Endodermal cell (in vitro differentiated cells): ENCODE data around the gene SEMA3B. TPM values are rescaled to one million over a fixed set of nuclear protein-coding genes. Genes with fewer than 3 reads are reported as not detected.
A peak's percentile ranks its signal among the peaks of the same experiment; 100 is the strongest.

Experiments
- DNase-seq: peaks from one replicate; pipeline ENCODE4 v3.0.0-alpha.2; 2017
- H3K27ac ChIP-seq: 2 replicates; pipeline ENCODE4 v1.5.1; 2013; ENCODE audit warnings: mild to moderate bottlenecking, low read depth, low read length, moderate library complexity
- H3K27me3 ChIP-seq: 2 replicates; pipeline ENCODE4 v1.6.1; 2013; ENCODE audit warnings: mild to moderate bottlenecking, low read length, moderate library complexity; ENCODE audit not compliant: insufficient read depth, control insufficient read depth, poor library complexity, severe bottlenecking
- H3K36me3 ChIP-seq: 2 replicates; pipeline ENCODE4 v1.7.0; 2013; ENCODE audit warnings: mild to moderate bottlenecking, low read length, moderate library complexity; ENCODE audit not compliant: control insufficient read depth, insufficient read depth
- H3K4me1 ChIP-seq: one replicate; pipeline ENCODE4 v1.7.0; 2013; ENCODE audit warnings: low read length; ENCODE audit not compliant: control insufficient read depth, insufficient read depth
- H3K4me3 ChIP-seq: 2 replicates; pipeline ENCODE4 v1.5.1; 2013; ENCODE audit warnings: mild to moderate bottlenecking, low read length, moderate library complexity
- H3K9ac ChIP-seq: 2 replicates; pipeline ENCODE4 v1.6.1; 2013; ENCODE audit warnings: mild to moderate bottlenecking, low read length, moderate library complexity; ENCODE audit not compliant: poor library complexity, severe bottlenecking; ENCODE audit errors: extremely low read depth
- H3K9me3 ChIP-seq: 2 replicates; pipeline ENCODE4 v1.6.1; 2013; ENCODE audit warnings: mild to moderate bottlenecking, low read length, moderate library complexity; ENCODE audit not compliant: control insufficient read depth
- H3K27ac Mint-ChIP-seq: 2 replicates; pipeline ENCODE4 v1.8.0; 2020; ENCODE audit warnings: mixed read lengths
- H3K27me3 Mint-ChIP-seq: 2 replicates; pipeline ENCODE4 v1.8.0; 2021; ENCODE audit warnings: mild to moderate bottlenecking, mixed read lengths; ENCODE audit not compliant: insufficient read depth
- H3K36me3 Mint-ChIP-seq: 2 replicates; pipeline ENCODE4 v1.8.0; 2020; ENCODE audit warnings: low read depth, mixed read lengths
- H3K4me1 Mint-ChIP-seq: 2 replicates; pipeline ENCODE4 v1.8.0; 2020; ENCODE audit warnings: mixed read lengths
- H3K4me3 Mint-ChIP-seq: 2 replicates; pipeline ENCODE4 v1.8.0; 2020; ENCODE audit warnings: mild to moderate bottlenecking, moderate library complexity, mixed read lengths
- H3K9me3 Mint-ChIP-seq: 2 replicates; pipeline ENCODE4 v1.8.0; 2020; ENCODE audit warnings: mild to moderate bottlenecking, mixed read lengths
- CTCF ChIP-seq: fragments of 200-600 bp; sonication (generic); conservative IDR thresholded peaks from 2 replicates; pipeline ENCODE4 v1.5.0; 2021; ENCODE audit warnings: antibody characterized with exemption, mild to moderate bottlenecking
- WGBS, 2 experiments: methylation state at CpG; one replicate each; pipeline versions ENCODE4 v1.1.5 to v1.1.7; 2013; ENCODE audit warnings: missing lambda C conversion rate in 2 of 2, mixed read lengths in 1 of 2; ENCODE audit not compliant: insufficient coverage in 1 of 2, insufficient read length in 1 of 2; 5-methylcytosine and 5-hydroxymethylcytosine counted together
- total RNA-seq, 2 donors: library from RNA; stranded (reverse); fragmentation: NEBNext Ultra II Directional in 1 of 2; extraction: Animal tissue kit (Norgen Biotek cat#: 25700) in 1 of 2; gene quantifications; 2 replicates in 1 of 2; 3 replicates in 1 of 2; pipeline ENCODE4 v1.2.1, GENCODE V29; 2021

The SEMA3B gene
- total RNA-seq, 2 donors from 2014 or later: 6.5 to 10.3 TPM

DNA sequence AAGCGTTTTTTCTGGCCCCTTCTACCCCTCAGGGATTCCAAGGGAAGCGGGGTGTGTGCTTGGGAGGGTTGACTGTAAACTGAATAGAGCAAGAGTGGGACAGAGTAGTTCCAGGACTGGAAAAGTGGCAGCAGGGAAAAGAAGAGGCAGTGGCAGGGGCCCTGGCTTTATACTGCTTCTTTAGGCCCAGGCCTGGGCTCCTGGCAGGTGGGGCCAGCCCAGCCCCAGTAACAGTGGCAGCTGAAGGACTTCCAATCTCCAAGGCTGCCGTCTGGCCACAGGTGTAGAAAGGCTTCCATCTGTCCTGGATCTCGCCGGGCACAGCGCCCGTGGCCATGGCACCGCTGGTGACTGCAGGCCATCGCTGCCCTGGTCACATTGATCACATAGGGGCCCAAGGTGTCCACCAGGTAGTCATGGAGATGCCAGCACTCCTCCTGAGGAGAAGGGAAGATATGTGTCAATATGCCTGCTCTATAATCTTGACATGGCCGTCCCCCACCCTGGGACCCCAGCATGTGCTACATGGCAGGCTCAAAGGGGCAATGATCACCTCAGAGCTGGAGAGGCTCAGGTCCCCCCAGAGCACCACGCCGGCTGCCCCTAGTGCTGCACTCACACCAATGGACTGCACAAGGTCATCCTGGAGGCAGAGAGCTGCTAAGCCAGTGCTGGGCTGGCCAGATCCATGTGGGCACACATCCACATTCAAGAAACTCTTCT is 24.3 kb downstream of the SEMA3B start:
- Histone ChIP-seq H3K27me3 (no peaks in the 10 kb centered on the region), H3K36me3 (peaks cover 17% of the 10 kb centered on the region), H3K4me1 (no peaks in the 10 kb centered on the region), H3K27ac (peak overlapping the region; percentile 25), H3K4me3 (no peak overlapping the region), H3K9ac (no peak overlapping the region), H3K9me3 (no peaks in the 10 kb centered on the region)
- H3K27ac Mint-ChIP-seq: peak overlapping the region; percentile 98
- no peaks in the 10 kb centered on the region for H3K27me3 Mint-ChIP-seq
- peak; percentile 38 for DNase-seq
- TF ChIP-seq CTCF: no peak
- H3K4me3 Mint-ChIP-seq: peak overlapping the region; percentile 74
- peaks cover 26% of the 10 kb centered on the region for H3K36me3 Mint-ChIP-seq
- 91 to 92% methylated on average over 10 to 12 of the region's 12 CpGs for WGBS, 2 experiments
- peaks cover 11% of the 10 kb centered on the region for H3K4me1 Mint-ChIP-seq
- no peaks in the 10 kb centered on the region for H3K9me3 Mint-ChIP-seq

DNA sequence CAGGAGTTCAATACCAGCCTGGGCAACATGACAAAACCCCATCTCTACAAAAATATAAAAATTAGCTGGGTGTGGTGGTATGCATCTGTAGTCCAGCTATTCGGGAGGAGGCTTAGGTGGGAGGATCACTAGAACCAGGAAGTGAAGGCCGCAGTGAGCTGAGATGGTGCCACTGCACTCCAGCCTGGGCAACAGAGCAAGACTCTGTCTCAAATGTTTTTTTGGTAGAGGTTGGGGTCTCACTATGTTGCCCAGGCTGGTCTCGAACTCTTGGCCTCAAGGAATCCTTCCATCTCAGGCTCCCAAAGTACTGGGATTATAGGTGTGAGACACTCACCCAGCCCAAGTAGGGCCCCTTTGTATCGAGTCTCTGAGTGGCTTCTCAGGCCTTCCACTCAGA is 25.1 kb downstream of the SEMA3B start:
- peaks cover 9% of the 10 kb centered on the region for H3K36me3 ChIP-seq
- H3K4me1 ChIP-seq: no peaks in the 10 kb centered on the region
- H3K27ac Mint-ChIP-seq: peak overlapping the region; percentile 39
- no peak for TF ChIP-seq CTCF
- peaks cover 18% of the 10 kb centered on the region for H3K36me3 Mint-ChIP-seq
- H3K27ac ChIP-seq: no peak overlapping the region
- no peaks in the 10 kb centered on the region for H3K9me3 Mint-ChIP-seq
- no peak for DNase-seq
- H3K4me3 ChIP-seq: no peak overlapping the region
- WGBS, 2 experiments: 87 to 89% methylated on average over 3 to 4 of the region's 4 CpGs
- H3K9ac ChIP-seq: no peak overlapping the region
- H3K9me3 ChIP-seq: no peaks in the 10 kb centered on the region
- H3K27me3 Mint-ChIP-seq: no peaks in the 10 kb centered on the region
- H3K4me3 Mint-ChIP-seq: no peak overlapping the region
- H3K4me1 Mint-ChIP-seq: peaks cover 11% of the 10 kb centered on the region
- no peaks in the 10 kb centered on the region for H3K27me3 ChIP-seq

GRCh38 chr3:50294492-50295403 is 25.8 kb downstream of the SEMA3B start:
- no peak overlapping the region for H3K4me3 Mint-ChIP-seq

More at GRCh38 chr3:50294492-50295403, 25.8 kb downstream of the SEMA3B start:
- no peak overlapping the region for H3K4me3 ChIP-seq
- peak overlapping the region; percentile 39 for H3K27ac Mint-ChIP-seq
- no peak for TF ChIP-seq CTCF
- H3K27ac ChIP-seq: no peak overlapping the region
- 91 to 95% methylated on average over 15 to 22 of the region's 22 CpGs for WGBS, 2 experiments
- peaks cover 2% of the 10 kb centered on the region for H3K4me1 ChIP-seq
- DNase-seq: peak; percentile 42
- peaks cover 12% of the 10 kb centered on the region for H3K36me3 Mint-ChIP-seq
- H3K4me1 Mint-ChIP-seq: peaks cover 14% of the 10 kb centered on the region
- H3K27me3 ChIP-seq: no peaks in the 10 kb centered on the region
- no peaks in the 10 kb centered on the region for H3K9me3 ChIP-seq
- no peak overlapping the region for H3K9ac ChIP-seq
- no peaks in the 10 kb centered on the region for H3K9me3 Mint-ChIP-seq
- peaks cover 2% of the 10 kb centered on the region for H3K36me3 ChIP-seq
- no peaks in the 10 kb centered on the region for H3K27me3 Mint-ChIP-seq
